B cell (primary cell): ENCODE data around the gene MARK4. TPM values are rescaled to one million over a fixed set of nuclear protein-coding genes. Genes with fewer than 3 reads are reported as not detected.

ENCODE experiments used
- ATAC-seq: fragments of 200-7000 bp; cut with Tn5 transposase; one replicate; pipeline ENCODE4 v1.10.0; 2021; ENCODE audit warnings: low read depth, mild to moderate bottlenecking, moderate number of reproducible peaks, moderate library complexity
- CTCF ChIA-PET: fragments of 350-600 bp; sonication (Branson Sonifier 250); formaldehyde crosslinking; loops from one replicate; lab custom pipeline; 2021; ENCODE audit warnings: antibody characterized with exemption, inconsistent platforms; lab: Charles Lee
- POLR2A ChIA-PET: fragments of 350-600 bp; sonication (Branson Sonifier 250); formaldehyde crosslinking; loops from one replicate; lab custom pipeline; 2021; ENCODE audit warnings: antibody characterized with exemption; lab: Charles Lee
- DNase-seq: peaks from one replicate; pipeline ENCODE4 v3.0.0; 2013
- H2AFZ ChIP-seq: 2 replicates; pipeline ENCODE4 v1.6.1; 2012; ENCODE audit warnings: mild to moderate bottlenecking, low read depth, low read length; ENCODE audit not compliant: insufficient read depth, poor library complexity, severe bottlenecking
- H3K27ac ChIP-seq, 2 donors: 1 replicate in 1 of 2; 2 replicates in 1 of 2; pipeline ENCODE4 v1.5.1; 2012 to 2013; ENCODE audit warnings: low read length in 2 of 2, mild to moderate bottlenecking in 2 of 2, moderate library complexity in 1 of 2
- H3K27me3 ChIP-seq, 4 experiments: fragments of 200-600 bp in 1 of 4; sonication (generic) in 1 of 4; replicated peaks in 1 of 4; 1 replicate in 2 of 4; 2 replicates in 2 of 4; pipeline versions ENCODE4 v1.6.1 to v1.7.0; 2013 to 2016; ENCODE audit warnings: low read length in 3 of 4, mild to moderate bottlenecking in 2 of 4, mixed read lengths in 1 of 4, moderate library complexity in 1 of 4; ENCODE audit not compliant: insufficient read depth in 4 of 4, control insufficient read depth in 3 of 4; ENCODE audit errors: control extremely low read depth in 1 of 4
- H3K36me3 ChIP-seq, 2 experiments: replicated peaks in 1 of 2; 1 replicate in 1 of 2; 2 replicates in 1 of 2; pipeline versions ENCODE4 v1.6.1 to v1.7.1; 2013; ENCODE audit warnings: low read length in 1 of 2; ENCODE audit not compliant: insufficient read depth in 2 of 2, control insufficient read depth in 1 of 2; ENCODE audit errors: control extremely low read depth in 1 of 2, extremely low read depth in 1 of 2
- H3K4me1 ChIP-seq, 2 donors: fragments of 200-600 bp in 1 of 2; sonication (generic) in 1 of 2; 1 replicate in 1 of 2; 2 replicates in 1 of 2; pipeline versions ENCODE4 v1.5.1 to v1.6.1; 2013 to 2017; ENCODE audit warnings: low read length in 2 of 2; ENCODE audit not compliant: control insufficient read depth in 2 of 2, insufficient read depth in 2 of 2
- H3K4me2 ChIP-seq: replicated peaks from 2 replicates; pipeline ENCODE3; 2012; ENCODE audit warnings: mild to moderate bottlenecking, low read depth, low read length; ENCODE audit not compliant: poor library complexity, severe bottlenecking
- H3K4me3 ChIP-seq, 5 experiments: fragments of 200-600 bp in 1 of 5; sonication (generic) in 1 of 5; 1 replicate in 3 of 5; 2 replicates in 2 of 5; pipeline versions ENCODE4 v1.5.1 to v1.7.0; 2011 to 2016; ENCODE audit warnings: low read length in 4 of 5, mild to moderate bottlenecking in 4 of 5, low read depth in 2 of 5, control low read depth in 1 of 5, moderate library complexity in 1 of 5; ENCODE audit not compliant: insufficient read depth in 1 of 5; ENCODE audit errors: control extremely low read depth in 1 of 5, extremely low read depth in 1 of 5
- H3K79me2 ChIP-seq: fragments of 200-600 bp; sonication (generic); one replicate; pipeline ENCODE4 v1.6.0; 2016; ENCODE audit warnings: low read length; ENCODE audit not compliant: control insufficient read depth, insufficient read depth
- H3K9ac ChIP-seq: fragments of 200-600 bp; sonication (generic); 2 replicates; pipeline ENCODE4 v1.6.1; 2017; ENCODE audit warnings: mild to moderate bottlenecking, low read length, moderate library complexity
- H3K9me3 ChIP-seq, 3 donors: one replicate each; pipeline versions ENCODE4 v1.6.1 to v1.7.1; 2013; ENCODE audit warnings: low read length in 2 of 3; ENCODE audit not compliant: control insufficient read depth in 2 of 3, insufficient read depth in 1 of 3; ENCODE audit errors: control extremely low read depth in 1 of 3
- H4K20me1 ChIP-seq: 2 replicates; pipeline ENCODE4 v1.6.0; 2012; ENCODE audit warnings: mild to moderate bottlenecking, low read length; ENCODE audit not compliant: insufficient read depth, control insufficient read depth, poor library complexity, severe bottlenecking
- H3K27ac Mint-ChIP-seq: one replicate; pipeline ENCODE4 v1.8.0; 2021; ENCODE audit warnings: mixed read lengths
- H3K27me3 Mint-ChIP-seq: one replicate; pipeline ENCODE4 v1.8.0; 2021; ENCODE audit warnings: mixed read lengths
- H3K4me1 Mint-ChIP-seq: one replicate; pipeline ENCODE4 v1.8.0; 2021; ENCODE audit warnings: mixed read lengths
- H3K4me3 Mint-ChIP-seq: one replicate; pipeline ENCODE4 v1.8.0; 2021; ENCODE audit warnings: mixed read lengths
- H3K9me3 Mint-ChIP-seq: one replicate; pipeline ENCODE4 v1.8.0; 2022; ENCODE audit warnings: mixed read lengths; ENCODE audit not compliant: insufficient read depth
- CTCF ChIP-seq: fragments of 200-600 bp; IDR thresholded peaks from one replicate; pipeline ENCODE4 v1.8.0; 2022; ENCODE audit warnings: antibody characterized with exemption, mild to moderate bottlenecking
- EZH2 ChIP-seq: IDR thresholded peaks from 2 replicates; pipeline ENCODE4 v1.6.1; 2012; ENCODE audit warnings: borderline replicate concordance, low read depth, mild to moderate bottlenecking, moderate library complexity, low read length; ENCODE audit not compliant: insufficient read depth, poor library complexity, severe bottlenecking
- WGBS: methylation state at CpG from one replicate; pipeline ENCODE4 v1.1.5; 2013; ENCODE audit warnings: missing lambda C conversion rate; ENCODE audit not compliant: insufficient coverage; 5-methylcytosine and 5-hydroxymethylcytosine counted together
- intact Hi-C: fragments of 100-400 bp; cut with micrococcal nuclease; formaldehyde crosslinking; loops from one replicate; pipeline ENCODE4 v1.10.0; 2022
- polyA plus RNA-seq: library from polyadenylated mRNA; depleted of rRNA; stranded (reverse); fragments of >200 nt; gene quantifications from 2 replicates; pipeline ENCODE4 v1.2.3, GENCODE V29; 2012
- total RNA-seq, 2 donors: library from RNA; stranded (reverse); fragments of 120-200 nt in 1 of 2; gene quantifications; 1 replicate in 1 of 2; 2 replicates in 1 of 2; pipeline versions ENCODE4 v1.2.3 to v1.2.4, GENCODE V29; 2013 to 2022

MARK4 gene
- total and polyA plus RNA-seq, 2 donors (not counting 1 experiment from before 2014, with no cell fraction given): 13.5 to 36.2 TPM

- no peak overlapping the region for H3K4me3 Mint-ChIP-seq
- no peak overlapping the region for H3K4me2 ChIP-seq
- H3K9me3 Mint-ChIP-seq: no peaks in the 10 kb centered on the region
- TF ChIP-seq EZH2 (no peak), CTCF (no peak)
- H3K27ac Mint-ChIP-seq: no peak overlapping the region
- ChIA-PET CTCF (no interaction called here), POLR2A (no interaction called here)
- peaks cover under 1 to 2% of the 10 kb centered on the region in 2 experiments for H3K36me3 ChIP-seq
- H3K4me3 ChIP-seq: no peak overlapping the region
- no peaks in the 10 kb centered on the region for H3K4me1 Mint-ChIP-seq
- peaks cover 0 to 17% (median 0%) of the 10 kb centered on the region in 4 experiments for H3K27me3 ChIP-seq
- no peaks in the 10 kb centered on the region for H4K20me1 ChIP-seq
- peaks cover 16% of the 10 kb centered on the region for H3K27me3 Mint-ChIP-seq
- H2AFZ ChIP-seq: no peak overlapping the region
- 82% methylated on average over 23 of the region's 23 CpGs for WGBS
- ATAC-seq: no peak
- H3K9ac ChIP-seq: no peak overlapping the region
- no peaks in the 10 kb centered on the region for H3K4me1 ChIP-seq
- intact Hi-C loops: no loop called here
- no peaks in the 10 kb centered on the region for H3K9me3 ChIP-seq
- no peak overlapping the region for H3K27ac ChIP-seq
- no peaks in the 10 kb centered on the region for H3K79me2 ChIP-seq
- DNase-seq: no peak
These were observed 97.5 kb downstream of the MARK4 start for GRCh38 chr19:45348367-45349125.

GRCh38 chr19:45349126-45349415 lies 98.0 kb downstream of the MARK4 start:
- Mint-ChIP-seq H3K27ac (no peak overlapping the region), H3K9me3 (no peaks in the 10 kb centered on the region), H3K4me1 (no peaks in the 10 kb centered on the region), H3K4me3 (no peak overlapping the region), H3K27me3 (peaks cover 14% of the 10 kb centered on the region)
- Histone ChIP-seq H3K27ac (no peak overlapping the region), H3K36me3 (peaks cover 1 to 3% of the 10 kb centered on the region in 2 experiments), H3K9me3 (no peaks in the 10 kb centered on the region), H4K20me1 (no peaks in the 10 kb centered on the region), H3K4me3 (no peak overlapping the region), H3K4me2 (no peak overlapping the region), H3K4me1 (no peaks in the 10 kb centered on the region), H2AFZ (no peak overlapping the region), H3K27me3 (peaks cover 0 to 17% (median 0%) of the 10 kb centered on the region in 4 experiments), H3K79me2 (no peaks in the 10 kb centered on the region), H3K9ac (no peak overlapping the region)
- ATAC-seq: no peak
- no peak for DNase-seq
- TF ChIP-seq EZH2 (no peak), CTCF (no peak)
- POLR2A ChIA-PET: no interaction called here
- WGBS: 72% methylated on average over 3 of the region's 3 CpGs
- intact Hi-C loops: no loop called here
- CTCF ChIA-PET: no interaction called here
